Activated CD4-positive, alpha-beta T cell treated with anti-CD3 and anti-CD28 coated beads, Interleukin-2, amount 50 U/mL, for 24 hours (primary cell): ENCODE results near the gene ARL4A.

Experiments used
- DNase-seq, 2 donors: peaks; one replicate each; pipeline ENCODE4 v3.0.0-alpha.2; 2020; ENCODE audit warnings: low read depth in 1 of 2, low spot score in 1 of 2

ARL4A gene

GRCh38 chr7:12699299-12699698 lies 11.9 kb downstream of the ARL4A start:
- no peak for DNase-seq

- no peak for DNase-seq
These were observed 14.0 kb downstream of the ARL4A start for GRCh38 chr7:12701433-12701832.

GRCh38 chr7:12703881-12704280 lies 16.4 kb downstream of the ARL4A start:
- DNase-seq: no peak

DNA sequence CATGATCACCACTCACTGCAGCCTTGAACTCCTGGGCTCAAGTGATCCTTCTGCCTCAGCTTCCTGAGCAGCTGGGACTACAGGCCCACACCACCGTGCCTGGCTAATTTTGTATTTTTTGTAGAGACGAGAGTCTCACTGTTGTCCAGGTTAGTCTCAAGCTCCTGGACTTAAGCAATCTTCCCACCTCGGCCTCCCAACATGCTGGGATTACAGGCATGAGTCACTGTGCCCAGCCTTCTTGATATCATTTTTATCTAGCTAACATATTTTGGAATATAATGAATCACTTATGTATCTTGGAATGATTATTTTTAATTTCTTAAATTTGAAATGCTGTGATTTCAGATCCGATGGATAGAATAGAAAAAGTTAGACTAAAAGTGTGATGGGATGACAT lies 18.4 kb downstream of the ARL4A start:
- DNase-seq: no peak

- DNase-seq: no peak
These were observed 19.6 kb downstream of the ARL4A start for GRCh38 chr7:12706900-12707536.

- DNase-seq: no peak
These were observed 20.9 kb downstream of the ARL4A start for GRCh38 chr7:12708314-12708713.

DNA sequence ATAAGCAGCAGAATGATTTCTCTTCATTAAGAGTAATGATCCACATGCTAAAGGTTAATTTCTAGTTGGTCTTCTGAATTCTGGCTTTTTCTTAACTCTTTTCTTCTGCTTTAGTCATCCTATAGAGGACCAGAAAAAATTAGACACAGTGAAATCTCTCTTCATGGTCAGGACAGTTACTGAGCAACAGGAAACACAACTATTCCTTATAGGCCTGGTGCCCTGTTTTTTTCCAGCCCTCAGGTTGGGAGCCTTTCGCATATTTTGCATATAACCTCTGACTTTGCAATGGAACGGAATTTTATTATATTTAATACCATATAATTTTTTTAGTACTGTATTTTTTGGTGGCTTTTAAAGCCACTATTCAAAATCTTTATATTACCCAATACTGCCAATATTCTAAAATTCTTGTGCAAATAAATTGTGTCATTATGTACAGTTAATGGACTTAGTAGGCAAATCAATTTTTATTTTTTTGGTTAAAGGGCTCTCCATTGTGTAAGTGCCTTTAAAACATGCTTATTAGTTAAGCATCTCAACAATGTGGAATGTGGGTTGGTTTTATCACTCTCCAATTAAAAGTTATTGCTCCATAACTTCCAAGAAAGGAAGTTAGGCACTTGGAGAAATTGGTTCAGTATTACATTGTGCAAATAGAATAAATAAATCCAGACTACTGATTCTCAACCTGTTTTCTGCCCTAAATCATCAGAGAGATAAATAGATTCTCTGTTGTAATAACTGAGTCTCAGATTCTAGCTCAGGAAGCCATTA lies 22.5 kb downstream of the ARL4A start:
- no peak for DNase-seq

GRCh38 chr7:12711124-12711523 lies 23.7 kb downstream of the ARL4A start:
- no peak for DNase-seq

- DNase-seq: no peak
These were observed 24.8 kb downstream of the ARL4A start for GRCh38 chr7:12712236-12712635.

DNA sequence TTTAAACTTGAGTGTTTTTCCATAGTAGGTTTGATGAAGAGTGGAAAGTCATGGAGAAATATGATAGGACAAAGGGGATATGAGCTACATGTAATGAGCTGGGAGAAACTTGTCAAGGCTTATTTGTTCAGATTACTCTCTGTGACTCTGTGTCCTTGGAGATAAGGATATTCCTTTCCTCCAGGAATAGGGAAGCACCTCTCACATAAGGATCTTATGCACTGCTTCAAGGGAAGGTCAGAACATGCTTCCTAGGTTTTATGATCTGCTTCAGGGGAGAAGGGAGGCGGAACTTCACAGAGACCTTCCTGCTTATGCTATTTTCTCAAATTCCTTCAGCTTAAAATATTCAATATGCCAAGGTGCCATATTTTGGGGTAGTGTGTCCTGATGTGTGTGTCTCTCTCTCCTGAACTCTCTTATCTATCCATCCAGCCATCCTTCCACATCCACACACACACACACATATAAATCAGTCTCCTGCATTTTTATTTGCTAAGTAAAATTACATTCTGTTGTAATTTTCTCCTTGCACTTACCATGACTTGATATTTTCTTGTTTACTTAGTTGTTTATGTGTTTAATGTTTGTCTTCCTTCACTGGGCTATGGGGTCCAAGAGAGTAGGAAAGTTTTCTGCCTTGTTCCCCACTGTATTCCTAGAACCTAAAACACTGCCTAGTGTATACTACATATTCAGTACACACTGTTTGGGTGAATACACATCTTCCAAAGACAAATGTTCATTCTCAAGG lies 26.4 kb downstream of the ARL4A start:
- no peak for DNase-seq

GRCh38 chr7:12714379-12714737 lies 26.9 kb downstream of the ARL4A start:
- DNase-seq: no peak

GRCh38 chr7:12715372-12716133 lies 28.1 kb downstream of the ARL4A start:
- DNase-seq: no peak

DNA sequence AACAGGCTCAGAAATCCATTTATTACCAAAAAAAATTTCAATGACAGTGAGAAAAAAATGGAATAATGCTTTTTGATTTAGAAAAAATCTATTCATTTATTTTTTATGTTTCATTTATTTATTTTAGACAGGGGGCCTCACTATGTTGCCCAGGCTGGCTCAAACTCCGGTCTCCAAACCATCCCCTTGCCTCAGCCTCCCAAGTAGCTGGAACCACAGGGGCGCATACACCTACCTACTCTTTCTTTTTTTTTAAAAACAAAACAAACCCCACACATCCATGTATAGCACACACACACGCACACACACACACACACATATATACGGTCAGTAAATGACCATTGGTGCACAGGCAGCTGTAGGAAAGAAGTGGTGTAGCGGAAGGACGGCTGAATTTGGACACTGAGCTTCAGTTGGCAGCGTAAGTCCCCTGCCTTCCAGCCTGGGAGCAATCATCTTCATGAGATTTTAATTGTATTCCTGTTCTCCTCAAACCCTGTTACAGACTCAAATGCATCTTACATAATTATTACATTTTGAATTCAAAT lies 28.8 kb downstream of the ARL4A start:
- DNase-seq: no peak

GRCh38 chr7:12716722-12717121 lies 29.3 kb downstream of the ARL4A start:
- DNase-seq: no peak

DNA sequence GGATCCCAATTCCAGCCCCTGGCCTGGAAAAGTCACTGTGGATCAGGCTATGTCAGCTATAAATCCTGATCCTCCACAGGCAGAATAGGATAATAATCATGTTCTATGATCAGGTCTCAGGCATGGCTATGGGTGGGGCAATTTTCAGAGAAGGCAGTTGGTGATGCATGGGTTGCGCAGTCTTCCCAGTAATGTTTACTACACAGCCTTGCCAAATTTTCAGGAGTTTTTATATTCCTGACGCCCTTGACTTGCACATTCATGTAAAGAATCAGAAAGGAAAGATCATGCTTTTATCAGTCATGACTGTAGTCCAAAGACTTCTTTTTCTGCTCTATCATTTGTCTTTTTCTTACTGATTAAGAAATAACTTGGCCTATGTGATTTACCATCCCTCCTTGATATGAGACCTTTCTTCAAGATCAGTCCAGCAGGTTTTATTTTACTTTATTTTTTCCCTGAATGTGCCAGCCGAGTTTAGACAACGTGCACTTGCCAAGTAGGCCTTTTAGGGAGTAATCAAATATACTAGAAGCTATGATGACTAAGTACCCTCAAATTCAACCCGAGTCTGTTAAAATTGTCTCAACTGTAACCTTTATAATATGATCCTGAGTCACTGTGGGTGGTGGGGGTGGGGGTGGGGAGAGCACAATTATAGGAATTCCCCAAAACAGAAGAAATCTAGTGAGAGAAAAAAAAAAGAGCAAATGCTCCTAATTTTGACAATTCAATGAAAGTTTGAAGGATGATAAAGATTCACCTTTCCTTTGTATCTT lies 31.9 kb downstream of the ARL4A start:
- no peak for DNase-seq

DNA sequence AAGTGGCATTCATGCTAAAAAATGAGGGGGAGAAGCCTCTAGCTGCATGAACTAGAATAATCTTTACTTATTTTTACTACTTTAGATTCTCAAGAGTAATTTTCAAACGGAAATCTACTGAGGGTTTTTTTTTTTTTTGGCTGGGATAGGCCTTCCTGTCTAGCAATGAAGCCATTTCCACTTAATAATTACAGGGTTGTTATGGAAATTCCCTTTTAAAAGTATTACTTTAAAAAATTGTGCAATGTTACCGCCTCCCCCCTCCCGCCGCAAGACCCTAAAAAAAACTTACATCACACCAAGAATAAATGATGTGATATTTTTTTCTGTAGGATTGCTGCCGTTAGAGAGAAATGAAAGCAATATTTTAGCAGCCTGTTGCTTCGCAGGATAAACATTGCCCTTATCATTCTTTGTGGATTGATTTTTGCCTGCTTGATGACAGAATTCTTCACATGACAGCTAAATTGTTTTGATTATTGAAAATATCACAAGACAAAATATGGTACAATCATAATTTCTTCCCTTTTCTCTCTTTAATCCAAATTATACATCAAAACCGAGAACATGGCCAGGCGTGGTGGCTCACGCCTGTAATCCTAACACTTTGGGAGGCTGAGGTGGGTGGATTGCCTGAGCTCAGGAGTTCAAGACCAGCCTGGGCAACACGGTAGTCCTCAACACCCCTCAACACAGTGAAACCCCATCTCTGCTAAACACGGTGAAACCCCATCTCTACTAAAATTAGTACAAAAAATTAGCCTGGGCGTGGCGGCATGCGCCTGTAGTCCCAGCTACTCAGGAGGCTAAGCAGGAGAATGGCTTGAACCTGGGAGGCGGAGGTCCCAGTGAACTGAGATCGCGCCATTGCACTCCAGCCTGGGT lies 32.8 kb downstream of the ARL4A start:
- no peak for DNase-seq

DNA sequence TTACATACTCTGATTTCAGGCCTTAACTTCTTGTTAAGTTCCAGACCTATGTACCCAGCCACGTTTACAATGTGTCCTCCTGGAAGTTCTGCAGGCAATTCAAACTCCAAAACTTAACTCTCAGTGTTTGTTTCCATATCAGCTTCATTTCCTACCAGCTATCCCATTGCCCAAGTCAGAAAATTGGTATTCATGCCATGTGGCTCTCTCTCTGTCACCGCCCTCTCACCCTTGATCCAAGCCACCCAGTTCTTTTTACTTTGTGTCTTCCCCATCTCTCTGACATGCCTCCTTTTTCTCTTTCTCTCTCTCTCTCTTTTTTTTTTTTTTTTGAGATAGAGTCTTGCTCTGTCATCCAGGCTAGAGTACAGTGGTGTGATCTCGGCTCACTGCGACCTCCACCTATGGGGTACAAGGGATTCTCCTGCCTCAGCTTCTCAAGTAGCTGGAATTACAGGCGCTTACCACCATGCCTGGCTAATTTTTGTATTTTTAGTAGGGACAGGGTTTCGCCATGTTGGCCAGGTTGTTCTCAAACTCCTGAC lies 33.9 kb downstream of the ARL4A start:
- no peak for DNase-seq

- no peak for DNase-seq
These were observed 34.7 kb downstream of the ARL4A start for GRCh38 chr7:12722136-12722535.
